Endothelial cell of umbilical vein (primary cell): ENCODE measurements around the gene DLG1. TPM values are rescaled to one million over a fixed set of nuclear protein-coding genes. Genes with fewer than 3 reads are reported as not detected.

Experiments
- BruUV-seq: library from RNA; stranded (reverse); fragments of 400-500 nt; replicated peaks from 2 replicates; lab custom pipeline; 2021; lab: Mats Ljungman, UMichigan
- CTCF ChIA-PET: fragments of 300-600, 350-600 bp; sonication (Branson Sonifier 250); formaldehyde crosslinking; loops from one replicate; lab custom pipeline; 2021; ENCODE audit warnings: antibody characterized with exemption, inconsistent platforms; lab: Charles Lee
- POLR2A ChIA-PET: fragments of 300-600, 350-600 bp; sonication (Branson Sonifier 250); formaldehyde crosslinking; loops from one replicate; lab custom pipeline; 2021; ENCODE audit warnings: antibody characterized with exemption, inconsistent platforms; lab: Charles Lee
- DNase-seq: peaks from one replicate; pipeline ENCODE4 v3.0.0-alpha.2; 2011; ENCODE audit warnings: low read depth, low spot score
- FAIRE-seq: peaks from 2 replicates; lab custom pipeline; 2011; peaks lifted over from hg19 to GRCh38; lab: Jason Lieb, UNC
- H2AFZ ChIP-seq: 2 replicates; pipeline ENCODE4 v1.6.0; 2012; ENCODE audit warnings: low read depth, low read length, control low read depth, inconsistent platforms
- H3K27ac ChIP-seq: 2 replicates; pipeline ENCODE4 v1.5.1; 2011; ENCODE audit warnings: low read depth, mild to moderate bottlenecking, control low read depth, low read length, moderate library complexity; ENCODE audit not compliant: insufficient read depth
- H3K27me3 ChIP-seq, 2 experiments: 2 replicates each; pipeline versions ENCODE4 v1.6.0 to v1.6.1; 2011; ENCODE audit warnings: low read length in 2 of 2, mixed read lengths in 1 of 2; ENCODE audit not compliant: control insufficient read depth in 2 of 2, insufficient read depth in 2 of 2
- H3K36me3 ChIP-seq, 2 experiments: 2 replicates in 1 of 2; 3 replicates in 1 of 2; pipeline ENCODE4 v1.5.1; 2011; ENCODE audit warnings: low read length in 2 of 2, mild to moderate bottlenecking in 1 of 2, moderate library complexity in 1 of 2; ENCODE audit not compliant: control insufficient read depth in 2 of 2, insufficient read depth in 2 of 2; ENCODE audit errors: extremely low read depth in 1 of 2
- H3K4me1 ChIP-seq: 3 replicates; pipeline ENCODE4 v1.5.1; 2011; ENCODE audit warnings: mild to moderate bottlenecking, low read length; ENCODE audit not compliant: control insufficient read depth, insufficient read depth; ENCODE audit errors: extremely low read depth
- H3K4me2 ChIP-seq: 2 replicates; pipeline ENCODE4 v1.6.1; 2011; ENCODE audit warnings: low read length, control low read depth, mixed read lengths; ENCODE audit not compliant: insufficient read depth
- H3K4me3 ChIP-seq, 3 experiments: fragments of 200-600 bp in 1 of 3; sonication (generic), shearing (Covaris generic) in 1 of 3; replicated peaks in 1 of 3; 2 replicates each; pipeline ENCODE4 v1.5.1; 2011 to 2016; ENCODE audit warnings: control low read depth in 3 of 3, low read length in 3 of 3, mild to moderate bottlenecking in 2 of 3, inconsistent platforms in 1 of 3, low read depth in 1 of 3, moderate library complexity in 1 of 3; ENCODE audit not compliant: insufficient read depth in 1 of 3
- H3K79me2 ChIP-seq: 2 replicates; pipeline ENCODE4 v1.6.0; 2012; ENCODE audit warnings: low read length, inconsistent platforms; ENCODE audit not compliant: control insufficient read depth, insufficient read depth
- H3K9ac ChIP-seq: replicated peaks from 2 replicates; pipeline ENCODE3; 2011; ENCODE audit warnings: low read length, control low read depth; ENCODE audit not compliant: insufficient read depth; ENCODE audit errors: extremely low read depth
- H3K9me1 ChIP-seq: replicated peaks from 3 replicates; pipeline ENCODE4 v1.6.0; 2011; ENCODE audit warnings: mild to moderate bottlenecking, low read length; ENCODE audit not compliant: control insufficient read depth, insufficient read depth; ENCODE audit errors: extremely low read depth
- H3K9me3 ChIP-seq: replicated peaks from 2 replicates; pipeline ENCODE4 v1.5.1; 2012; ENCODE audit warnings: low read length, inconsistent platforms; ENCODE audit not compliant: control insufficient read depth, insufficient read depth
- H4K20me1 ChIP-seq: replicated peaks from 2 replicates; pipeline ENCODE3; 2011; ENCODE audit warnings: mild to moderate bottlenecking, low read length; ENCODE audit not compliant: control insufficient read depth, insufficient read depth; ENCODE audit errors: extremely low read depth
- CTCF ChIP-seq, 2 donors: IDR thresholded peaks; 1 replicate in 1 of 2; 2 replicates in 1 of 2; pipeline ENCODE4 v1.5.1; 2011; ENCODE audit warnings: low read length in 2 of 2, mild to moderate bottlenecking in 2 of 2, moderate library complexity in 2 of 2, control low read depth in 1 of 2, inconsistent platforms in 1 of 2, low read depth in 1 of 2; ENCODE audit not compliant: insufficient read depth in 1 of 2; ENCODE audit errors: extremely low read depth in 1 of 2
- EZH2 ChIP-seq: IDR thresholded peaks from 2 replicates; pipeline ENCODE4 v1.6.1; 2012; ENCODE audit warnings: borderline replicate concordance, low read depth, mild to moderate bottlenecking, moderate library complexity, low read length, inconsistent platforms; ENCODE audit not compliant: severe bottlenecking
- GATA2 ChIP-seq: IDR thresholded peaks from 2 replicates; pipeline ENCODE4 v1.7.0; 2011; ENCODE audit warnings: low read depth, mild to moderate bottlenecking, moderate library complexity, mixed read lengths, low read length; ENCODE audit not compliant: insufficient read length, insufficient read depth
- dilution Hi-C: fragments of 300-500 bp; cut with MboI; formaldehyde crosslinking; loops from one replicate; pipeline ENCODE4 v1.15.0; 2019; ENCODE audit warnings: low sequenced_read_pairs; ENCODE audit not compliant: extremely low pct_ligation_motif_present
- intact Hi-C: fragments of 100-400 bp; cut with micrococcal nuclease; formaldehyde crosslinking; loops from one replicate; pipeline ENCODE4 v1.10.0; 2022
- polyA plus RNA-seq, 4 experiments: library from polyadenylated mRNA; depleted of rRNA in 3 of 4; stranded (reverse) in 3 of 4; unstranded in 1 of 4; fragments of >200 nt; gene quantifications; 2 replicates each; pipeline versions ENCODE4 v1.2.1 to v1.2.3, GENCODE V29; 2011 to 2012; ENCODE audit warnings: missing spikeins in 1 of 4
- total RNA-seq: library from RNA; stranded (reverse); gene quantifications from 2 replicates; pipeline ENCODE4 v1.2.3, GENCODE V29; 2021

Gene DLG1
- total and polyA plus RNA-seq, 2 donors (not counting 3 experiments of a cell fraction or from before 2014, with no cell fraction given): 26.5 to 80.1 TPM

- FAIRE-seq: no peak
These were observed 111.4 kb downstream of the DLG1 start for GRCh38 chr3:197186887-197187588.

More at GRCh38 chr3:197186887-197187588, 111.4 kb downstream of the DLG1 start:
- Histone ChIP-seq H3K27ac (no peak overlapping the region), H3K9me1 (no peaks in the 10 kb centered on the region), H3K9me3 (no peaks in the 10 kb centered on the region), H4K20me1 (peaks cover 2% of the 10 kb centered on the region), H2AFZ (no peak overlapping the region), H3K36me3 (no peaks in the 10 kb centered on the region), H3K4me1 (peaks cover 3% of the 10 kb centered on the region), H3K4me3 (no peak overlapping the region), H3K4me2 (no peak overlapping the region), H3K9ac (no peak overlapping the region), H3K79me2 (peaks cover 47% of the 10 kb centered on the region), H3K27me3 (no peaks in the 10 kb centered on the region)
- no TSS peak for BruUV-seq
- intact Hi-C loops (loop anchor here (1.0 to 10.0 kb wide), 4 partner anchors 185 to 352 kb away; no protein-coding TSS in a partner anchor), dilution Hi-C loops (no loop called here)
- DNase-seq: peak; percentile 71
- peak; percentile 7 for TF ChIP-seq GATA2
- no peak for TF ChIP-seq EZH2
- TF ChIP-seq CTCF (IDR thresholded peaks at IDR 0.05; ENCODE audit: extremely low read depth in 1 of 2, insufficient read depth in 1 of 2, low read depth in 1 of 2, low read length in 2 of 2): peak; percentile 57 to 64
- CTCF ChIA-PET: interaction anchor here (0.6 to 1.9 kb wide), 37 partner anchors 9 to 665 kb away, joined by 3 to 19 read pairs (median 4); partner anchors contain the start of gene MELTF
- POLR2A ChIA-PET: no interaction called here
